Stimulated activated naive B cell treated with anti-CD40 and anti-IgM and Interleukin-4, amounts not matched to agents 10 μg/mL and 1 μg/mL and 100 μg/mL, for 72 hours (primary cell): ENCODE results near the gene THAP10.
"Not testable (repeated sequence)": the region's sequence is repeated elsewhere in the genome, so short reads cannot be mapped to it uniquely, and the experiment has no call there.

Experiments used
- ATAC-seq, 2 donors: fragments of 150-1000 bp; cut with Tn5 transposase; replicated peaks; 2 replicates each; pipeline ENCODE4 v1.10.0; 2021; ENCODE audit warnings: moderate library complexity in 1 of 2
- DNase-seq: peaks from one replicate; pipeline ENCODE4 v3.0.0; 2021
- H3K27ac Mint-ChIP-seq: one replicate; pipeline ENCODE4 v1.8.0; 2022; ENCODE audit warnings: mild to moderate bottlenecking, mixed read lengths
- H3K27me3 Mint-ChIP-seq, 2 donors: one replicate each; pipeline ENCODE4 v1.8.0; 2022; ENCODE audit warnings: mixed read lengths in 2 of 2
- H3K36me3 Mint-ChIP-seq, 2 donors: one replicate each; pipeline ENCODE4 v1.8.0; 2022; ENCODE audit warnings: mixed read lengths in 2 of 2, mild to moderate bottlenecking in 1 of 2
- H3K4me1 Mint-ChIP-seq, 2 donors: one replicate each; pipeline ENCODE4 v1.8.0; 2022; ENCODE audit warnings: mixed read lengths in 2 of 2, mild to moderate bottlenecking in 1 of 2
- H3K4me3 Mint-ChIP-seq, 2 donors: one replicate each; pipeline ENCODE4 v1.8.0; 2022; ENCODE audit warnings: mild to moderate bottlenecking in 2 of 2, mixed read lengths in 2 of 2, moderate library complexity in 1 of 2
- H3K9me3 Mint-ChIP-seq, 2 donors: one replicate each; pipeline ENCODE4 v1.8.0; 2022; ENCODE audit warnings: mixed read lengths in 2 of 2, mild to moderate bottlenecking in 1 of 2

THAP10 gene

GRCh38 chr15:70907784-70908471 lies 15.7 kb upstream of the THAP10 start:
- peaks cover 4 to 8% of the 10 kb centered on the region in 2 donors for H3K36me3 Mint-ChIP-seq
- DNase-seq = no peak
- no peak for ATAC-seq
- H3K9me3 Mint-ChIP-seq = peaks cover 6 to 9% of the 10 kb centered on the region in 2 donors
- H3K4me3 Mint-ChIP-seq = no peak overlapping the region
- no peaks in the 10 kb centered on the region for H3K4me1 Mint-ChIP-seq
- peaks cover 5 to 8% of the 10 kb centered on the region in 2 donors for H3K27me3 Mint-ChIP-seq
- H3K27ac Mint-ChIP-seq = no peak overlapping the region

GRCh38 chr15:70906842-70907241 lies 14.6 kb upstream of the THAP10 start:
- Mint-ChIP-seq H3K9me3 (peaks cover 6 to 9% of the 10 kb centered on the region in 2 donors), H3K27ac (no peak overlapping the region), H3K27me3 (peaks cover 5 to 14% of the 10 kb centered on the region in 2 donors), H3K4me3 (no peak overlapping the region), H3K36me3 (peaks cover 4 to 8% of the 10 kb centered on the region in 2 donors), H3K4me1 (no peaks in the 10 kb centered on the region)
- ATAC-seq (no peak), DNase-seq (no peak)

GRCh38 chr15:70902107-70902506 lies 9.9 kb upstream of the THAP10 start:
- peaks cover 1 to 3% of the 10 kb centered on the region in 2 donors for H3K36me3 Mint-ChIP-seq
- DNase-seq = no peak
- peaks cover 5 to 17% of the 10 kb centered on the region in 2 donors for H3K27me3 Mint-ChIP-seq
- ATAC-seq = no peak
- H3K4me1 Mint-ChIP-seq = no peaks in the 10 kb centered on the region
- no peak overlapping the region for H3K4me3 Mint-ChIP-seq
- no peak overlapping the region for H3K27ac Mint-ChIP-seq
- no peaks in the 10 kb centered on the region for H3K9me3 Mint-ChIP-seq

- Mint-ChIP-seq H3K27me3 (peaks cover 5 to 37% of the 10 kb centered on the region in 2 donors), H3K27ac (peak overlapping the region; percentile 97), H3K4me1 (peaks cover 7 to 17% of the 10 kb centered on the region in 2 donors), H3K9me3 (no peaks in the 10 kb centered on the region), H3K4me3 (peak overlapping the region; percentile 89 to 99), H3K36me3 (peaks cover 0 to 6% of the 10 kb centered on the region in 2 donors)
- ATAC-seq = peak; percentile 26 to 42
- no peak for DNase-seq
These were observed 803 bp upstream of the THAP10 start for GRCh38 chr15:70892912-70893560.

GRCh38 chr15:70882361-70882760 lies 9.9 kb downstream of the THAP10 start:
- Mint-ChIP-seq H3K27me3 (peaks cover 15 to 22% of the 10 kb centered on the region in 2 donors), H3K36me3 (no peaks in the 10 kb centered on the region), H3K27ac (no peak overlapping the region), H3K4me1 (no peaks in the 10 kb centered on the region), H3K4me3 (no peak overlapping the region), H3K9me3 (no peaks in the 10 kb centered on the region)
- ATAC-seq = peak; percentile 33 to 38
- no peak for DNase-seq

GRCh38 chr15:70880781-70881180 lies 11.5 kb downstream of the THAP10 start:
- Mint-ChIP-seq H3K36me3 (no peaks in the 10 kb centered on the region), H3K4me1 (no peaks in the 10 kb centered on the region), H3K27me3 (peaks cover 15 to 32% of the 10 kb centered on the region in 2 donors), H3K4me3 (no peak overlapping the region), H3K9me3 (no peaks in the 10 kb centered on the region), H3K27ac (no peak overlapping the region)
- ATAC-seq (no peak), DNase-seq (no peak)

- peaks cover 12 to 35% of the 10 kb centered on the region in 2 donors for H3K27me3 Mint-ChIP-seq
- no peak for DNase-seq
- no peaks in the 10 kb centered on the region for H3K9me3 Mint-ChIP-seq
- no peak overlapping the region for H3K4me3 Mint-ChIP-seq
- no peak for ATAC-seq
- H3K36me3 Mint-ChIP-seq = no peaks in the 10 kb centered on the region
- no peak overlapping the region for H3K27ac Mint-ChIP-seq
- no peaks in the 10 kb centered on the region for H3K4me1 Mint-ChIP-seq
These were observed 12.8 kb downstream of the THAP10 start for GRCh38 chr15:70879401-70879800.

- no peaks in the 10 kb centered on the region for H3K36me3 Mint-ChIP-seq
- H3K9me3 Mint-ChIP-seq = peaks cover 0 to 2% of the 10 kb centered on the region in 2 donors
- DNase-seq (no peak), ATAC-seq (no peak)
- no peak overlapping the region for H3K4me3 Mint-ChIP-seq
- H3K27ac Mint-ChIP-seq = no peak overlapping the region
- peaks cover 23 to 47% of the 10 kb centered on the region in 2 donors for H3K27me3 Mint-ChIP-seq
- no peaks in the 10 kb centered on the region for H3K4me1 Mint-ChIP-seq
These were observed 15.6 kb downstream of the THAP10 start for GRCh38 chr15:70876683-70877082.

- H3K4me3 Mint-ChIP-seq = no peak overlapping the region
- H3K27ac Mint-ChIP-seq = no peak overlapping the region
- no peaks in the 10 kb centered on the region for H3K4me1 Mint-ChIP-seq
- ATAC-seq (no peak), DNase-seq (no peak)
- peaks cover 0 to 2% of the 10 kb centered on the region in 2 donors for H3K9me3 Mint-ChIP-seq
- no peaks in the 10 kb centered on the region for H3K36me3 Mint-ChIP-seq
- peaks cover 23 to 54% of the 10 kb centered on the region in 2 donors for H3K27me3 Mint-ChIP-seq
These were observed 16.2 kb downstream of the THAP10 start for GRCh38 chr15:70876011-70876410.

- DNase-seq = no peak
These were observed 17.0 kb downstream of the THAP10 start for GRCh38 chr15:70875001-70875782.

GRCh38 chr15:70873232-70874054 lies 18.8 kb downstream of the THAP10 start:
- H3K27ac Mint-ChIP-seq = no peak overlapping the region
- H3K4me1 Mint-ChIP-seq = no peaks in the 10 kb centered on the region
- ATAC-seq (no peak), DNase-seq (no peak)
- H3K27me3 Mint-ChIP-seq = peaks cover 18 to 47% of the 10 kb centered on the region in 2 donors
- no peak overlapping the region for H3K4me3 Mint-ChIP-seq
- H3K9me3 Mint-ChIP-seq = peaks cover 0 to 2% of the 10 kb centered on the region in 2 donors
- no peaks in the 10 kb centered on the region for H3K36me3 Mint-ChIP-seq

More at GRCh38 chr15:70875001-70875782, 17.0 kb downstream of the THAP10 start:
- peaks cover 23 to 54% of the 10 kb centered on the region in 2 donors for H3K27me3 Mint-ChIP-seq
- H3K4me3 Mint-ChIP-seq = no peak overlapping the region
- no peak for ATAC-seq
- no peaks in the 10 kb centered on the region for H3K4me1 Mint-ChIP-seq
- no peaks in the 10 kb centered on the region for H3K36me3 Mint-ChIP-seq
- no peak overlapping the region for H3K27ac Mint-ChIP-seq
- peaks cover 0 to 2% of the 10 kb centered on the region in 2 donors for H3K9me3 Mint-ChIP-seq

- ATAC-seq, H3K36me3 Mint-ChIP-seq, H3K27ac Mint-ChIP-seq, H3K4me3 Mint-ChIP-seq, H3K9me3 Mint-ChIP-seq, H3K4me1 Mint-ChIP-seq, DNase-seq: not testable (repeated sequence)
- peaks cover 18 to 41% of the 10 kb centered on the region in 2 donors for H3K27me3 Mint-ChIP-seq
These were observed 20.7 kb downstream of the THAP10 start for GRCh38 chr15:70871490-70871889.

GRCh38 chr15:70870051-70870450 lies 22.2 kb downstream of the THAP10 start:
- Mint-ChIP-seq H3K4me1 (no peaks in the 10 kb centered on the region), H3K27me3 (peaks cover 18 to 32% of the 10 kb centered on the region in 2 donors), H3K27ac (no peak overlapping the region), H3K4me3 (no peak overlapping the region), H3K9me3 (peaks cover 0 to 2% of the 10 kb centered on the region in 2 donors), H3K36me3 (no peaks in the 10 kb centered on the region)
- ATAC-seq = no peak
- no peak for DNase-seq

GRCh38 chr15:70869346-70869745 lies 22.9 kb downstream of the THAP10 start:
- Mint-ChIP-seq H3K9me3 (peaks cover 0 to 2% of the 10 kb centered on the region in 2 donors), H3K27ac (no peak overlapping the region), H3K4me1 (no peaks in the 10 kb centered on the region), H3K4me3 (no peak overlapping the region), H3K36me3 (no peaks in the 10 kb centered on the region), H3K27me3 (peaks cover 15 to 27% of the 10 kb centered on the region in 2 donors)
- no peak for ATAC-seq
- DNase-seq = no peak
